Liver (tissue), 9 donors: ENCODE results near the gene PLXND1. TPM values are rescaled to one million over a fixed set of nuclear protein-coding genes. Genes with fewer than 3 reads are reported as not detected.
A peak's percentile ranks its signal among the peaks of the same experiment; 100 is the strongest.

Source experiments
- DNase-seq: peaks from one replicate; pipeline ENCODE4 v3.0.0-alpha.2; 2017; ENCODE audit warnings: low spot score
- H3K27ac ChIP-seq, 2 donors: one replicate each; pipeline ENCODE4 v1.7.0; 2013; ENCODE audit warnings: inconsistent platforms in 2 of 2, low read length in 2 of 2, control low read depth in 1 of 2, low read depth in 1 of 2, mild to moderate bottlenecking in 1 of 2
- H3K27me3 ChIP-seq, 4 donors: one replicate each; pipeline versions ENCODE4 v1.6.1 to v1.7.0; 2013; ENCODE audit warnings: low read length in 3 of 4, inconsistent platforms in 1 of 4, mild to moderate bottlenecking in 1 of 4, moderate library complexity in 1 of 4; ENCODE audit not compliant: control insufficient read depth in 4 of 4, insufficient read depth in 4 of 4
- H3K36me3 ChIP-seq, 4 donors: one replicate each; pipeline versions ENCODE4 v1.6.1 to v1.7.0; 2013; ENCODE audit warnings: low read length in 3 of 4, mild to moderate bottlenecking in 3 of 4, low read depth in 1 of 4, moderate library complexity in 1 of 4; ENCODE audit not compliant: control insufficient read depth in 4 of 4, insufficient read depth in 3 of 4
- H3K4me1 ChIP-seq, 4 donors: one replicate each; pipeline versions ENCODE4 v1.6.1 to v1.7.0; 2013; ENCODE audit warnings: low read length in 3 of 4, mild to moderate bottlenecking in 3 of 4, moderate library complexity in 1 of 4; ENCODE audit not compliant: control insufficient read depth in 4 of 4, insufficient read depth in 4 of 4
- H3K4me3 ChIP-seq, 3 donors: one replicate each; pipeline versions ENCODE4 v1.6.1 to v1.7.0; 2013; ENCODE audit warnings: low read length in 3 of 3, control low read depth in 1 of 3, low read depth in 1 of 3, mild to moderate bottlenecking in 1 of 3
- H3K9ac ChIP-seq, 2 donors: one replicate each; pipeline ENCODE4 v1.7.0; 2013; ENCODE audit warnings: low read length in 2 of 2, mild to moderate bottlenecking in 2 of 2, moderate library complexity in 2 of 2, control low read depth in 1 of 2, low read depth in 1 of 2
- H3K9me3 ChIP-seq, 4 donors: one replicate each; pipeline versions ENCODE4 v1.6.1 to v1.7.0; 2013; ENCODE audit warnings: low read length in 3 of 4; ENCODE audit not compliant: control insufficient read depth in 4 of 4
- EGR1 ChIP-seq, 2 donors: IDR thresholded peaks; 2 replicates each; pipeline ENCODE4 v1.6.1; 2016 to 2018; ENCODE audit warnings: antibody characterized with exemption in 2 of 2, low read depth in 2 of 2
- FOXA1 ChIP-seq: IDR thresholded peaks from 2 replicates; pipeline ENCODE4 v1.6.1; 2016; ENCODE audit warnings: antibody characterized with exemption
- FOXA2 ChIP-seq: IDR thresholded peaks from 2 replicates; pipeline ENCODE4 v1.6.1; 2016; ENCODE audit warnings: antibody characterized with exemption
- GABPA ChIP-seq, 2 donors: IDR thresholded peaks in 1 of 2; conservative IDR thresholded peaks in 1 of 2; 2 replicates each; pipeline ENCODE4 v1.6.1; 2016; ENCODE audit warnings: antibody characterized with exemption in 2 of 2, mild to moderate bottlenecking in 1 of 2, moderate library complexity in 1 of 2
- HNF4A ChIP-seq, 2 donors: conservative IDR thresholded peaks; 2 replicates each; pipeline ENCODE4 v1.6.1; 2016; ENCODE audit warnings: antibody characterized with exemption in 2 of 2, mild to moderate bottlenecking in 2 of 2
- HNF4G ChIP-seq: IDR thresholded peaks from 2 replicates; pipeline ENCODE4 v1.6.1; 2016; ENCODE audit warnings: antibody characterized with exemption
- JUND ChIP-seq, 2 donors: IDR thresholded peaks; 2 replicates each; pipeline ENCODE4 v1.6.1; 2016; ENCODE audit warnings: antibody characterized with exemption in 2 of 2
- NR2F2 ChIP-seq: IDR thresholded peaks from 2 replicates; pipeline ENCODE4 v1.6.1; 2016; ENCODE audit warnings: antibody characterized with exemption
- RAD21 ChIP-seq, 2 donors: IDR thresholded peaks; 2 replicates each; pipeline ENCODE4 v1.6.1; 2016; ENCODE audit warnings: antibody characterized with exemption in 2 of 2, mild to moderate bottlenecking in 2 of 2
- RXRA ChIP-seq, 2 donors: IDR thresholded peaks; 2 replicates each; pipeline ENCODE4 v1.6.1; 2017 to 2018; ENCODE audit warnings: antibody characterized with exemption in 2 of 2, mild to moderate bottlenecking in 1 of 2
- SP1 ChIP-seq: IDR thresholded peaks from 2 replicates; pipeline ENCODE4 v1.6.1; 2018; ENCODE audit warnings: antibody characterized with exemption, mild to moderate bottlenecking
- TAF1 ChIP-seq: conservative IDR thresholded peaks from 2 replicates; pipeline ENCODE4 v1.6.1; 2016; ENCODE audit warnings: antibody characterized with exemption, mild to moderate bottlenecking
- YY1 ChIP-seq: IDR thresholded peaks from 2 replicates; pipeline ENCODE4 v1.6.1; 2016; ENCODE audit warnings: antibody characterized with exemption, mild to moderate bottlenecking
- WGBS: extraction: QIAGEN DNeasy Blood & Tissue Kit; methylation state at CpG from one replicate; pipeline ENCODE4 v1.1.7; 2013; 5-methylcytosine and 5-hydroxymethylcytosine counted together
- polyA plus RNA-seq, 2 donors: library from polyadenylated mRNA; stranded (reverse) in 1 of 2; unstranded in 1 of 2; fragments of 200-250 nt in 1 of 2; fragments of >200 nt in 1 of 2; fragmentation: Nextera tagmentation in 1 of 2; extraction: Ambion mirVana in 1 of 2; gene quantifications; one replicate each; pipeline versions ENCODE4 v1.2.1 to v1.2.3, GENCODE V29; 2013 to 2015
- total RNA-seq, 2 donors: library from RNA; depleted of rRNA; stranded (reverse); fragments of >200 nt; gene quantifications; one replicate each; pipeline ENCODE4 v1.2.3, GENCODE V29; 2014
- TF ChIP-seq, protein P1 (sequence below): fragments of 150-350 bp; IDR thresholded peaks from 2 replicates; pipeline ENCODE4 v1.5.1; 2017; ENCODE audit warnings: improper control_type of control experiment, low read depth, low read length; ENCODE audit not compliant: missing input control
- TF ChIP-seq, protein P2 (sequence below): IDR thresholded peaks from 2 replicates; pipeline ENCODE4 v1.6.1; 2016; ENCODE audit warnings: antibody characterized with exemption
- TF ChIP-seq, protein P3 (sequence below): IDR thresholded peaks from 2 replicates; pipeline ENCODE4 v1.6.1; 2016; ENCODE audit warnings: antibody characterized with exemption
- TF ChIP-seq, protein P4 (sequence below): IDR thresholded peaks from 2 replicates; pipeline ENCODE4 v1.6.1; 2016; ENCODE audit warnings: antibody characterized with exemption
- TF ChIP-seq, protein P5 (sequence below): IDR thresholded peaks from 2 replicates; pipeline ENCODE4 v1.6.1; 2016; ENCODE audit warnings: antibody characterized with exemption, mild to moderate bottlenecking
- donor health status: healthy.
- donor health status: healthy.
- donor health status: healthy.
- donor health status: healthy.
- donor health status: healthy.

The PLXND1 gene
- total and polyA plus RNA-seq, 4 donors = 10.4 to 50.2 (median 32.8) TPM

DNA sequence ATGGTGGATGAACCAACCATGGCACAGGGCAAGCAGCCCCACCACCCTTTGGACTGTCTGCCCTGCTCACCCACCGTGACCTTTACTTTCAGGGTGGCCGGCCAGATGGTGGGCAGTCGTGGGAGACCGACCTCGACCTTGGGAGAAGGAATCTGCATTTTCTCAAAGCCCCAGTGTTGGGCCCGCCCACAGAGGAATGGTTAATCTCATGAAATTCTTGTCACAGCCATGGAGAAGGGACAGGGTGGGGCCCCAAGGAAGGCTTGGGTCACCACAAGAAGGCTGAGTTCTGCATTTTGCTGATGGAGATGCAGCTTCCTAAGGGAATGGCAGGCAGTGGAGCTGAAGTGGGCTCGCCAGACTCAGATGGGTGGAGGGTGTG lies 2.9 kb downstream of the PLXND1 start:
- no peaks in the 10 kb centered on the region for H3K9me3 ChIP-seq
- peaks cover 1 to 44% (median 17%) of the 10 kb centered on the region in 4 donors for H3K4me1 ChIP-seq
- peak overlapping the region in 1 of 2 donors; percentile 3 for H3K9ac ChIP-seq
- TF ChIP-seq NR2F2 = peak; percentile 90
- no peak for TF ChIP-seq SP1
- TF ChIP-seq FOXA2 = no peak
- no peaks in the 10 kb centered on the region for H3K36me3 ChIP-seq
- no peaks in the 10 kb centered on the region for H3K27me3 ChIP-seq
- H3K27ac ChIP-seq = peak overlapping the region; percentile 6 to 10
- WGBS = 67% methylated on average over 7 of the region's 7 CpGs
- H3K4me3 ChIP-seq = peak overlapping the region in 1 of 3 donors; percentile 63
- no peak for DNase-seq

DNA sequence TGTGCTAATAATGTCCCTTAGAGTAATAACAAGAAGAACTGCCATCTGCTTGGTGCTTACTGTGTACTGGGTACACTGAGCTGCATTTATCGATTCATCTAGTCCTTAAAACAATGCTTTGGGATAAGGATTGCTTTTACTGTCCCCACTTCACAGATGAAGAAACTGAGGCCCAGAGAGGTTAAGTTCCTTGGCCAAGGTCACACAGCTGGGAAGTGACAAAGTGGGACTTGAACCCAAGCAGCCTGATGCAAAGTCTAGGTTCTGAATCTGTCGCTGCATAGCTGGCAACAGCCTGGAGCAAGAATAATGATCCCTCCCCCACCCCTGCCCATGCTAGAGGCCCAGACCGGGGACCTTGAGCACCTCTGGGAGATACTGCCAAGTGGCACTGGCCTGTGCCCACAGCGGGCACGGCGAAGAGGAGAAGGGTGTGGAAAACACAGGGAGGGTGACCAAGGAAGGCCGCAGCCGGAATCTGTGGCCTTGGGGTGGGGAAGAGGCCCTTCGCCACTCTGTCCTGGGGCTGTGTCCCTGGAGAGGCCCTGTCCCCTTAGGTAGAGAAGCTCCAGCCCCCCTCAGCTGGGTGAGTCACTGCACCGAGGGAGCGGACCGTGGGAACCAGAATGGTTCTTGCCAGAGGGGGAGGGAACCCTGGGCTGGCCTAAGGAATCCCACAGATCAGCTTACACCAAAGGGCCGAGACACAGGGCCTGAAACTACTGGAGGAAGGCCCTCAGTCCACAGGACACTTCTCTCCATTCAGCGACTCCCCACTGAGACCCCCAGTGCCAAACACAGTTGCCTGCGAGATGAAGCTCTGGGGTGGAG lies 3.5 kb downstream of the PLXND1 start:
- no peak for DNase-seq
- WGBS = 69% methylated on average over 15 of the region's 15 CpGs
- peaks cover 0 to 45% (median 17%) of the 10 kb centered on the region in 4 donors for H3K4me1 ChIP-seq

DNA sequence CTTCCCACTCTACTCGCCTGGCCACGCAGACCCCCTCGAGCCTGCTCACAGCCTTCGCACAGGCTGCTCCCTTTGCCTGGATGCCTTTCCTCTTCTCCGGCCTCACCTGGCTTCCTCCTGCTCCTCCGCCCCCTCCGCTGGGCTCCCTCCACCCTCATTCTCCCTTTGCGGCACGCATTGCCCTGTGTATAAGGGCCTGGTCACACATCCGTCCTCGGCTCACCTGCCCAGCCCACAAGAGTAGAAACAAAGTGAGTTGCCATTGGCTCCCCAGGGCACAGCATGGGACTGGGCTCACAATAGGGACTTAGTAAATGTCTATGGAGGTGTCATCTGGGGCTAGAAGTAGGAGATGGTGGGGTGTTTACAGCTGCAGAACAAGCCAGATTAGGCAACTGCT lies 4.2 kb downstream of the PLXND1 start:
- peaks cover 3 to 50% (median 16%) of the 10 kb centered on the region in 4 donors for H3K4me1 ChIP-seq
- H3K27ac ChIP-seq = peak overlapping the region; percentile 57 to 72
- H3K9ac ChIP-seq = no peak overlapping the region
- H3K36me3 ChIP-seq = no peaks in the 10 kb centered on the region
- WGBS = 82% methylated on average over 11 of the region's 11 CpGs
- no peak overlapping the region for H3K4me3 ChIP-seq
- H3K9me3 ChIP-seq = no peaks in the 10 kb centered on the region
- no peaks in the 10 kb centered on the region for H3K27me3 ChIP-seq
- TF ChIP-seq, protein P1, sequence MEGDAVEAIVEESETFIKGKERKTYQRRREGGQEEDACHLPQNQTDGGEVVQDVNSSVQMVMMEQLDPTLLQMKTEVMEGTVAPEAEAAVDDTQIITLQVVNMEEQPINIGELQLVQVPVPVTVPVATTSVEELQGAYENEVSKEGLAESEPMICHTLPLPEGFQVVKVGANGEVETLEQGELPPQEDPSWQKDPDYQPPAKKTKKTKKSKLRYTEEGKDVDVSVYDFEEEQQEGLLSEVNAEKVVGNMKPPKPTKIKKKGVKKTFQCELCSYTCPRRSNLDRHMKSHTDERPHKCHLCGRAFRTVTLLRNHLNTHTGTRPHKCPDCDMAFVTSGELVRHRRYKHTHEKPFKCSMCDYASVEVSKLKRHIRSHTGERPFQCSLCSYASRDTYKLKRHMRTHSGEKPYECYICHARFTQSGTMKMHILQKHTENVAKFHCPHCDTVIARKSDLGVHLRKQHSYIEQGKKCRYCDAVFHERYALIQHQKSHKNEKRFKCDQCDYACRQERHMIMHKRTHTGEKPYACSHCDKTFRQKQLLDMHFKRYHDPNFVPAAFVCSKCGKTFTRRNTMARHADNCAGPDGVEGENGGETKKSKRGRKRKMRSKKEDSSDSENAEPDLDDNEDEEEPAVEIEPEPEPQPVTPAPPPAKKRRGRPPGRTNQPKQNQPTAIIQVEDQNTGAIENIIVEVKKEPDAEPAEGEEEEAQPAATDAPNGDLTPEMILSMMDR = no peak
- TF ChIP-seq FOXA1 = no peak
- no peak for TF ChIP-seq RAD21 (IDR thresholded peaks at IDR 0.05)
- no peak for TF ChIP-seq HNF4A (conservative IDR thresholded peaks at IDR 0.05)
- no peak for TF ChIP-seq NR2F2
- TF ChIP-seq HNF4G = no peak
- no peak for TF ChIP-seq RXRA (IDR thresholded peaks at IDR 0.05)
- TF ChIP-seq, protein P2, sequence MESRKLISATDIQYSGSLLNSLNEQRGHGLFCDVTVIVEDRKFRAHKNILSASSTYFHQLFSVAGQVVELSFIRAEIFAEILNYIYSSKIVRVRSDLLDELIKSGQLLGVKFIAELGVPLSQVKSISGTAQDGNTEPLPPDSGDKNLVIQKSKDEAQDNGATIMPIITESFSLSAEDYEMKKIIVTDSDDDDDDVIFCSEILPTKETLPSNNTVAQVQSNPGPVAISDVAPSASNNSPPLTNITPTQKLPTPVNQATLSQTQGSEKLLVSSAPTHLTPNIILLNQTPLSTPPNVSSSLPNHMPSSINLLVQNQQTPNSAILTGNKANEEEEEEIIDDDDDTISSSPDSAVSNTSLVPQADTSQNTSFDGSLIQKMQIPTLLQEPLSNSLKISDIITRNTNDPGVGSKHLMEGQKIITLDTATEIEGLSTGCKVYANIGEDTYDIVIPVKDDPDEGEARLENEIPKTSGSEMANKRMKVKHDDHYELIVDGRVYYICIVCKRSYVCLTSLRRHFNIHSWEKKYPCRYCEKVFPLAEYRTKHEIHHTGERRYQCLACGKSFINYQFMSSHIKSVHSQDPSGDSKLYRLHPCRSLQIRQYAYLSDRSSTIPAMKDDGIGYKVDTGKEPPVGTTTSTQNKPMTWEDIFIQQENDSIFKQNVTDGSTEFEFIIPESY = no peak
- no peak for TF ChIP-seq FOXA2
- TF ChIP-seq SP1 = no peak
- TF ChIP-seq TAF1 = no peak
- TF ChIP-seq, protein P3, sequence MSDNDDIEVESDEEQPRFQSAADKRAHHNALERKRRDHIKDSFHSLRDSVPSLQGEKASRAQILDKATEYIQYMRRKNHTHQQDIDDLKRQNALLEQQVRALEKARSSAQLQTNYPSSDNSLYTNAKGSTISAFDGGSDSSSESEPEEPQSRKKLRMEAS = no peak
- TF ChIP-seq, protein P4, sequence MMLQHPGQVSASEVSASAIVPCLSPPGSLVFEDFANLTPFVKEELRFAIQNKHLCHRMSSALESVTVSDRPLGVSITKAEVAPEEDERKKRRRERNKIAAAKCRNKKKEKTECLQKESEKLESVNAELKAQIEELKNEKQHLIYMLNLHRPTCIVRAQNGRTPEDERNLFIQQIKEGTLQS = no peak
- TF ChIP-seq GABPA (IDR thresholded peaks at IDR 0.05 in 1 of 2, conservative IDR thresholded peaks at IDR 0.05 in 1 of 2) = no peak
- no peak for TF ChIP-seq EGR1 (IDR thresholded peaks at IDR 0.05; ENCODE audit: low read depth in 2 of 2)
- TF ChIP-seq YY1 = no peak
- TF ChIP-seq, protein P5, sequence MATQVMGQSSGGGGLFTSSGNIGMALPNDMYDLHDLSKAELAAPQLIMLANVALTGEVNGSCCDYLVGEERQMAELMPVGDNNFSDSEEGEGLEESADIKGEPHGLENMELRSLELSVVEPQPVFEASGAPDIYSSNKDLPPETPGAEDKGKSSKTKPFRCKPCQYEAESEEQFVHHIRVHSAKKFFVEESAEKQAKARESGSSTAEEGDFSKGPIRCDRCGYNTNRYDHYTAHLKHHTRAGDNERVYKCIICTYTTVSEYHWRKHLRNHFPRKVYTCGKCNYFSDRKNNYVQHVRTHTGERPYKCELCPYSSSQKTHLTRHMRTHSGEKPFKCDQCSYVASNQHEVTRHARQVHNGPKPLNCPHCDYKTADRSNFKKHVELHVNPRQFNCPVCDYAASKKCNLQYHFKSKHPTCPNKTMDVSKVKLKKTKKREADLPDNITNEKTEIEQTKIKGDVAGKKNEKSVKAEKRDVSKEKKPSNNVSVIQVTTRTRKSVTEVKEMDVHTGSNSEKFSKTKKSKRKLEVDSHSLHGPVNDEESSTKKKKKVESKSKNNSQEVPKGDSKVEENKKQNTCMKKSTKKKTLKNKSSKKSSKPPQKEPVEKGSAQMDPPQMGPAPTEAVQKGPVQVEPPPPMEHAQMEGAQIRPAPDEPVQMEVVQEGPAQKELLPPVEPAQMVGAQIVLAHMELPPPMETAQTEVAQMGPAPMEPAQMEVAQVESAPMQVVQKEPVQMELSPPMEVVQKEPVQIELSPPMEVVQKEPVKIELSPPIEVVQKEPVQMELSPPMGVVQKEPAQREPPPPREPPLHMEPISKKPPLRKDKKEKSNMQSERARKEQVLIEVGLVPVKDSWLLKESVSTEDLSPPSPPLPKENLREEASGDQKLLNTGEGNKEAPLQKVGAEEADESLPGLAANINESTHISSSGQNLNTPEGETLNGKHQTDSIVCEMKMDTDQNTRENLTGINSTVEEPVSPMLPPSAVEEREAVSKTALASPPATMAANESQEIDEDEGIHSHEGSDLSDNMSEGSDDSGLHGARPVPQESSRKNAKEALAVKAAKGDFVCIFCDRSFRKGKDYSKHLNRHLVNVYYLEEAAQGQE = no peak
- TF ChIP-seq JUND (IDR thresholded peaks at IDR 0.05) = no peak
- DNase-seq = no peak

More for the DNA sequence above, 3.5 kb downstream of the PLXND1 start:
- peak overlapping the region in 1 of 2 donors; percentile 3 for H3K9ac ChIP-seq
- H3K27ac ChIP-seq = peak overlapping the region; percentile 57 to 72
- no peaks in the 10 kb centered on the region for H3K36me3 ChIP-seq
- no peaks in the 10 kb centered on the region for H3K9me3 ChIP-seq
- TF ChIP-seq YY1 (no peak), GABPA (IDR thresholded peaks at IDR 0.05 in 1 of 2, conservative IDR thresholded peaks at IDR 0.05 in 1 of 2) (no peak), JUND (IDR thresholded peaks at IDR 0.05) (peak in 1 of 2 donors; percentile 28)
- H3K27me3 ChIP-seq = no peaks in the 10 kb centered on the region
- peak overlapping the region in 1 of 3 donors; percentile 63 for H3K4me3 ChIP-seq
